Endothelial cell of umbilical vein (primary cell): ENCODE data around the gene B3GALT5. TPM values are rescaled to one million over a fixed set of nuclear protein-coding genes. Genes with fewer than 3 reads are reported as not detected.

Experiments
- BruUV-seq: library from RNA; stranded (reverse); fragments of 400-500 nt; replicated peaks from 2 replicates; lab custom pipeline; 2021; lab: Mats Ljungman, UMichigan
- CTCF ChIA-PET: fragments of 300-600, 350-600 bp; sonication (Branson Sonifier 250); formaldehyde crosslinking; loops from one replicate; lab custom pipeline; 2021; ENCODE audit warnings: antibody characterized with exemption, inconsistent platforms; lab: Charles Lee
- POLR2A ChIA-PET: fragments of 300-600, 350-600 bp; sonication (Branson Sonifier 250); formaldehyde crosslinking; loops from one replicate; lab custom pipeline; 2021; ENCODE audit warnings: antibody characterized with exemption, inconsistent platforms; lab: Charles Lee
- DNase-seq: peaks from one replicate; pipeline ENCODE4 v3.0.0-alpha.2; 2011; ENCODE audit warnings: low read depth, low spot score
- FAIRE-seq: peaks from 2 replicates; lab custom pipeline; 2011; peaks lifted over from hg19 to GRCh38; lab: Jason Lieb, UNC
- H2AFZ ChIP-seq: 2 replicates; pipeline ENCODE4 v1.6.0; 2012; ENCODE audit warnings: low read depth, low read length, control low read depth, inconsistent platforms
- H3K27ac ChIP-seq: 2 replicates; pipeline ENCODE4 v1.5.1; 2011; ENCODE audit warnings: low read depth, mild to moderate bottlenecking, control low read depth, low read length, moderate library complexity; ENCODE audit not compliant: insufficient read depth
- H3K27me3 ChIP-seq, 2 experiments: 2 replicates each; pipeline versions ENCODE4 v1.6.0 to v1.6.1; 2011; ENCODE audit warnings: low read length in 2 of 2, mixed read lengths in 1 of 2; ENCODE audit not compliant: control insufficient read depth in 2 of 2, insufficient read depth in 2 of 2
- H3K36me3 ChIP-seq, 2 experiments: 2 replicates in 1 of 2; 3 replicates in 1 of 2; pipeline ENCODE4 v1.5.1; 2011; ENCODE audit warnings: low read length in 2 of 2, mild to moderate bottlenecking in 1 of 2, moderate library complexity in 1 of 2; ENCODE audit not compliant: control insufficient read depth in 2 of 2, insufficient read depth in 2 of 2; ENCODE audit errors: extremely low read depth in 1 of 2
- H3K4me1 ChIP-seq: 3 replicates; pipeline ENCODE4 v1.5.1; 2011; ENCODE audit warnings: mild to moderate bottlenecking, low read length; ENCODE audit not compliant: control insufficient read depth, insufficient read depth; ENCODE audit errors: extremely low read depth
- H3K4me2 ChIP-seq: 2 replicates; pipeline ENCODE4 v1.6.1; 2011; ENCODE audit warnings: low read length, control low read depth, mixed read lengths; ENCODE audit not compliant: insufficient read depth
- H3K4me3 ChIP-seq, 3 experiments: fragments of 200-600 bp in 1 of 3; sonication (generic), shearing (Covaris generic) in 1 of 3; replicated peaks in 1 of 3; 2 replicates each; pipeline ENCODE4 v1.5.1; 2011 to 2016; ENCODE audit warnings: control low read depth in 3 of 3, low read length in 3 of 3, mild to moderate bottlenecking in 2 of 3, inconsistent platforms in 1 of 3, low read depth in 1 of 3, moderate library complexity in 1 of 3; ENCODE audit not compliant: insufficient read depth in 1 of 3
- H3K79me2 ChIP-seq: 2 replicates; pipeline ENCODE4 v1.6.0; 2012; ENCODE audit warnings: low read length, inconsistent platforms; ENCODE audit not compliant: control insufficient read depth, insufficient read depth
- H3K9ac ChIP-seq: replicated peaks from 2 replicates; pipeline ENCODE3; 2011; ENCODE audit warnings: low read length, control low read depth; ENCODE audit not compliant: insufficient read depth; ENCODE audit errors: extremely low read depth
- H3K9me1 ChIP-seq: replicated peaks from 3 replicates; pipeline ENCODE4 v1.6.0; 2011; ENCODE audit warnings: mild to moderate bottlenecking, low read length; ENCODE audit not compliant: control insufficient read depth, insufficient read depth; ENCODE audit errors: extremely low read depth
- H3K9me3 ChIP-seq: replicated peaks from 2 replicates; pipeline ENCODE4 v1.5.1; 2012; ENCODE audit warnings: low read length, inconsistent platforms; ENCODE audit not compliant: control insufficient read depth, insufficient read depth
- H4K20me1 ChIP-seq: replicated peaks from 2 replicates; pipeline ENCODE3; 2011; ENCODE audit warnings: mild to moderate bottlenecking, low read length; ENCODE audit not compliant: control insufficient read depth, insufficient read depth; ENCODE audit errors: extremely low read depth
- CTCF ChIP-seq, 2 donors: IDR thresholded peaks; 1 replicate in 1 of 2; 2 replicates in 1 of 2; pipeline ENCODE4 v1.5.1; 2011; ENCODE audit warnings: low read length in 2 of 2, mild to moderate bottlenecking in 2 of 2, moderate library complexity in 2 of 2, control low read depth in 1 of 2, inconsistent platforms in 1 of 2, low read depth in 1 of 2; ENCODE audit not compliant: insufficient read depth in 1 of 2; ENCODE audit errors: extremely low read depth in 1 of 2
- EZH2 ChIP-seq: IDR thresholded peaks from 2 replicates; pipeline ENCODE4 v1.6.1; 2012; ENCODE audit warnings: borderline replicate concordance, low read depth, mild to moderate bottlenecking, moderate library complexity, low read length, inconsistent platforms; ENCODE audit not compliant: severe bottlenecking
- FOS ChIP-seq: IDR thresholded peaks from 2 replicates; pipeline ENCODE4 v1.6.1; 2011; ENCODE audit warnings: mild to moderate bottlenecking, low read length, moderate library complexity, borderline replicate concordance; ENCODE audit not compliant: insufficient read depth
- GATA2 ChIP-seq: IDR thresholded peaks from 2 replicates; pipeline ENCODE4 v1.7.0; 2011; ENCODE audit warnings: low read depth, mild to moderate bottlenecking, moderate library complexity, mixed read lengths, low read length; ENCODE audit not compliant: insufficient read length, insufficient read depth
- JUN ChIP-seq: IDR thresholded peaks from 2 replicates; pipeline ENCODE4 v1.6.1; 2011; ENCODE audit warnings: borderline replicate concordance, low read depth; ENCODE audit not compliant: insufficient read length, insufficient read depth
- MAX ChIP-seq: IDR thresholded peaks from 2 replicates; pipeline ENCODE4 v1.6.1; 2011; ENCODE audit not compliant: insufficient read depth, insufficient read length
- MYC ChIP-seq: IDR thresholded peaks from one replicate; pipeline ENCODE4 v1.6.1; 2011; ENCODE audit warnings: mild to moderate bottlenecking, low read depth, low read length
- POLR2A ChIP-seq: IDR thresholded peaks from 2 replicates; pipeline ENCODE4 v1.6.1; 2012; ENCODE audit warnings: low read depth, mild to moderate bottlenecking, control low read depth, low read length
- POLR2AphosphoS5 ChIP-seq: IDR thresholded peaks from 2 replicates; pipeline ENCODE4 v1.6.1; 2012; ENCODE audit warnings: low read depth, mild to moderate bottlenecking, control low read depth, low read length, moderate library complexity; ENCODE audit not compliant: insufficient read depth
- dilution Hi-C: fragments of 300-500 bp; cut with MboI; formaldehyde crosslinking; loops from one replicate; pipeline ENCODE4 v1.15.0; 2019; ENCODE audit warnings: low sequenced_read_pairs; ENCODE audit not compliant: extremely low pct_ligation_motif_present
- intact Hi-C: fragments of 100-400 bp; cut with micrococcal nuclease; formaldehyde crosslinking; loops from one replicate; pipeline ENCODE4 v1.10.0; 2022
- polyA plus RNA-seq, 4 experiments: library from polyadenylated mRNA; depleted of rRNA in 3 of 4; stranded (reverse) in 3 of 4; unstranded in 1 of 4; fragments of >200 nt; gene quantifications; 2 replicates each; pipeline versions ENCODE4 v1.2.1 to v1.2.3, GENCODE V29; 2011 to 2012; ENCODE audit warnings: missing spikeins in 1 of 4
- total RNA-seq: library from RNA; stranded (reverse); gene quantifications from 2 replicates; pipeline ENCODE4 v1.2.3, GENCODE V29; 2021

The B3GALT5 gene
- total and polyA plus RNA-seq, 2 donors (not counting 3 experiments of a cell fraction or from before 2014, with no cell fraction given): 0.04 TPM; not detected in 1

GRCh38 chr21:39567180-39567972 lies 45.4 kb upstream of the B3GALT5 start:
- Histone ChIP-seq H3K9me1 (no peaks in the 10 kb centered on the region), H3K9ac (no peak overlapping the region), H3K27me3 (no peaks in the 10 kb centered on the region), H3K27ac (no peak overlapping the region), H3K4me2 (no peak overlapping the region), H3K4me1 (no peaks in the 10 kb centered on the region), H3K79me2 (no peaks in the 10 kb centered on the region), H4K20me1 (no peaks in the 10 kb centered on the region), H3K4me3 (no peak overlapping the region), H3K36me3 (no peaks in the 10 kb centered on the region), H2AFZ (no peak overlapping the region), H3K9me3 (no peaks in the 10 kb centered on the region)
- FAIRE-seq (no peak), DNase-seq (no peak)
- no peak for TF ChIP-seq MYC
- no peak for TF ChIP-seq FOS
- no peak for TF ChIP-seq JUN
- no peak for TF ChIP-seq MAX
- TF ChIP-seq CTCF (IDR thresholded peaks at IDR 0.05; ENCODE audit: extremely low read depth in 1 of 2, insufficient read depth in 1 of 2, low read depth in 1 of 2, low read length in 2 of 2): no peak
- TF ChIP-seq EZH2: no peak
- TF ChIP-seq POLR2A: no peak
- TF ChIP-seq GATA2: no peak
- TF ChIP-seq POLR2AphosphoS5: no peak
- dilution Hi-C loops (no loop called here), intact Hi-C loops (no loop called here)
- ChIA-PET POLR2A (no interaction called here), CTCF (no interaction called here)
- no TSS peak for BruUV-seq
